WTC11 (cell line): ENCODE data around the gene USP2.

Source experiments
- ATF2 ChIP-seq: sonication (generic); formaldehyde crosslinking; IDR thresholded peaks from 2 replicates; pipeline ENCODE4 v1.8.1; 2022; ENCODE audit warnings: low read depth, missing genetic modification reagents, borderline replicate concordance
- ATF3 ChIP-seq: sonication (generic); formaldehyde crosslinking; conservative IDR thresholded peaks from 2 replicates; pipeline ENCODE4 v1.8.1; 2022; ENCODE audit warnings: mild to moderate bottlenecking, missing genetic modification reagents
- CREB1 ChIP-seq: sonication (generic); formaldehyde crosslinking; IDR thresholded peaks from 2 replicates; pipeline ENCODE4 v1.8.0; 2023; ENCODE audit warnings: mild to moderate bottlenecking, missing genetic modification reagents
- CTCF ChIP-seq: fragments of 200-600 bp; IDR thresholded peaks from 2 replicates; pipeline ENCODE4 v1.8.0; 2022; ENCODE audit warnings: antibody characterized with exemption
- E2F1 ChIP-seq: sonication (generic); formaldehyde crosslinking; IDR thresholded peaks from 2 replicates; pipeline ENCODE4 v1.8.0; 2022; ENCODE audit warnings: mild to moderate bottlenecking, missing genetic modification reagents
- MLX ChIP-seq: sonication (generic); formaldehyde crosslinking; IDR thresholded peaks from 2 replicates; pipeline ENCODE4 v1.8.1; 2023; ENCODE audit warnings: mild to moderate bottlenecking, missing genetic modification reagents, moderate library complexity
- NR3C1 ChIP-seq: sonication (generic); formaldehyde crosslinking; conservative IDR thresholded peaks from 2 replicates; pipeline ENCODE4 v1.8.1; 2023; ENCODE audit warnings: low read depth, mild to moderate bottlenecking, missing genetic modification reagents
- SP1 ChIP-seq: sonication (generic); formaldehyde crosslinking; conservative IDR thresholded peaks from 2 replicates; pipeline ENCODE4 v1.8.1; 2022; ENCODE audit warnings: missing genetic modification reagents
- TCF7 ChIP-seq: sonication (generic); formaldehyde crosslinking; IDR thresholded peaks from 2 replicates; pipeline ENCODE4 v1.8.0; 2022; ENCODE audit warnings: mild to moderate bottlenecking, low read depth, missing genetic modification reagents, moderate library complexity
- TEAD4 ChIP-seq: sonication (generic); formaldehyde crosslinking; IDR thresholded peaks from 2 replicates; pipeline ENCODE4 v1.8.0; 2022; ENCODE audit warnings: mild to moderate bottlenecking, missing genetic modification reagents
- ZNF416 ChIP-seq: fragments of 250-450 bp; sonication (Bioruptor Pico); IDR thresholded peaks from 2 replicates; pipeline ENCODE4 v1.9.0; 2021; ENCODE audit warnings: mild to moderate bottlenecking, inconsistent platforms
- ZNF512 ChIP-seq: sonication (generic); formaldehyde crosslinking; IDR thresholded peaks from 2 replicates; pipeline ENCODE4 v1.8.1; 2022; ENCODE audit warnings: missing genetic modification reagents, borderline replicate concordance

GRCh38 chr11:119340335-119341221 lies 40.9 kb downstream of the USP2 start, which contains the start of gene C1QTNF5:
- TF ChIP-seq ZNF416 (CRISPR knock-in tag) = no peak
- TF ChIP-seq NR3C1 (CRISPR knock-in tag) = 0 out of 2 replicates have a peak, but pooled peaks have one; percentile 0
- TF ChIP-seq SP1 (CRISPR knock-in tag) = no peak
- no peak for TF ChIP-seq CTCF
- TF ChIP-seq TCF7 (CRISPR knock-in tag) = no peak
- TF ChIP-seq ATF2 (CRISPR knock-in tag) = no peak
- no peak for TF ChIP-seq ATF3 (CRISPR knock-in tag)
- TF ChIP-seq MLX (CRISPR knock-in tag) = no peak
- no peak for TF ChIP-seq TEAD4 (CRISPR knock-in tag)
- no peak for TF ChIP-seq E2F1 (CRISPR knock-in tag)
- no peak for TF ChIP-seq ZNF512 (CRISPR knock-in tag)
- TF ChIP-seq CREB1 (CRISPR knock-in tag) = no peak
